GM19463 (cell line): Measurements from ENCODE around the gene MCM8.

ENCODE experiments used
- ATAC-seq: cut with Tn5 transposase; IDR thresholded peaks from one replicate; pipeline ENCODE4 v1.9.1; 2021; ENCODE audit warnings: mild to moderate bottlenecking, moderate library complexity; ENCODE audit not compliant: unreplicated experiment

MCM8 gene

DNA sequence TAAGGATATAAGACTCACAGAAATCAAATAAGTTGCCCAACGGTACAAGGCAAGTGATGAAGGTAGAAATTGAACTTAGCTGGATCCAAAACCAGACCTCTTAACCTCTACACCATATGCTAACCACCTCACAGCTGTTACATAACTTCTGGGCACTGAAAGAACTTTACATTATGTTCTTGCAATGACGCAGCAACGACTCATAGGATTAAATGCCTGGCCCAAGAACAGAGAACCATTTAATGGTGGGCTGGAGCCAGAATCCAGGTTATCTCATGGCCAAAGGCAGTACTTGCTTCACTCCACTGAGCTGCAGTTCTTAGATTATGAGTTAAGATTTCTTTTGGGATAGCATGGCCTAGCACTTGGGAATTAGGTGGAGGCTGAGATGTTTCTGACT is 4.5 kb upstream of the MCM8 start:
- no peak for ATAC-seq

DNA sequence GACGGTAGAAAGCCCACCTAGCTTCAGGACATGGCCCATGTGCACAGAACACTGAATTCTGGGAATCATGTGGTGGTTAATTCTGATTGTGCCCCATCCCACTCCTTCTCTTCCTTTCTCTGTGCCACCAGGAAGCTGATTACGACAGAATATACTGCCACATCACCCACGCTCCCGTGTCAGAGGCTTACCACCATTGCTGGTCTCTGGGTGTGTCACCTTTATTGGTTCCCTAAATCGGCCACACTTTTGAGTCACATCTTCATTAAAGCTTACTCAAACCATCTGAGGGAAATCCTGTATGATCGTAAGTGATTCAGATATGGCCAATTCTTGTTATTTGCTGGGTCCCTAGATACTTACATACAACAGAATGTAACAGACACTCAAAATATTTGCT is 3.2 kb upstream of the MCM8 start:
- ATAC-seq: no peak

GRCh38 chr20:5949943-5950270 is 545 bp upstream of the MCM8 start:
- ATAC-seq: no peak

DNA sequence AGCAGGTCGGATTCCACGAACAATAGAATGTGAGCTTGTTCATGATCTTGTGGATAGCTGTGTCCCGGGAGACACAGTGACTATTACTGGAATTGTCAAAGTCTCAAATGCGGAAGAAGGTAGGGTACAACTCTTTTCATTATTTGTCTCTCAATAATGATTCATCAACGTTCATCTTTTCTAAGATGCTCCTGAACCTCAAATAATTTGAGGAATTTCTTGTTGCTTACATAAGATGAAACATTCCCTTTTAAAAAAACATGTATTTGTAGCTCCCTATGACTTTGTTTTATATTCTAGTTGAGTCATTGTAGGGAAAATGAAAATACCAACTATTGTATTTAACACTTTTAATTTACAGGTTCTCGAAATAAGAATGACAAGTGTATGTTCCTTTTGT is 17.0 kb downstream of the MCM8 start:
- no peak for ATAC-seq

- no peak for ATAC-seq
Measured at GRCh38 chr20:5968462-5968861, 18.0 kb downstream of the MCM8 start.

DNA sequence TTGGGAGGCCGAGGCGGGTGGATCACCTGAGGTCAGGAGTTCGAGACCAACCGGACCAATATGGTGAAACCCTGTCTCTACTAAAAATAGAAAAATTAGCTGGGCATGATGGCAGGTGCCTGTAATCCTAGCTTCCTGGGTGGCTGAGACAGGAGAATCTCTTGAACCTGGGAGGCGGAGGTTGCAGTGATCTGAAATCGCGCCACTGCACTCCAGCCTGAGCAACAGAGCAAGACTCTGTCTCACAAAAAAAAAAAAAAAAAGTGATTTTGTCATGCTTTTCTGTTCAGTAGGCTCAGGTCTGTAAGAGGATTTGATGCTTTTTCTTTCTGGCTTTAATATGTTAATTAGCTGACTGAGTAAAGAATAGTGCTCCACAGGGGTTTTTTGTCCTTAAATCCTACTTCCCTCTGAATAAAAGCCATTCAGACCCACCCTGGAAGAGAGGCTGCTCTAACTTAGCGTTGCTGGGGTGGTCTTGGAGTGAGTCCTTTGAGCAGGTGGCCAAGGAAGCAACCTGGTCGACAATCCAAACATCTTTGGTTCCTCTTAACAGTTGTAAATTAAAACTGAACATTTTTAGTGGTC is 19.0 kb downstream of the MCM8 start:
- no peak for ATAC-seq

- ATAC-seq: no peak
Measured at GRCh38 chr20:5969940-5970339, 19.5 kb downstream of the MCM8 start.

DNA sequence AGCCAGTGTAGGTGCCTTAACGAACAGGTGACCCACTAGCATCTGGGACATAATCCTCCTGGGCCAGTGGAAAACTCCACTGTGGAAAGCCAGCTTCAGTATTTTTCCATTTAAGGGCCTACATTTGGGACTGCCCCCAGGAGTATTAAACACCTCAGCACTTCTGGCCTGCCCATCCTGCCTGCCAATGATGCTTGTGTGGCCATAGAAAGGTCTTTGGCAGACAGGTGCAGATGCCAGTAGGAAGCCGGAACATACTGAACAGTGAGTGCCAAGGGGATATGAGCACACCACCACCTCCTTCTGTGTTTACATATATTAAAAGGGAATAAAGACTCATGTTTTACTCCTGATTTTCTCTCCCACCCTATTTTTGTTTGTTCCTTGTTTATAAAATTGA is 19.9 kb downstream of the MCM8 start:
- ATAC-seq: no peak

DNA sequence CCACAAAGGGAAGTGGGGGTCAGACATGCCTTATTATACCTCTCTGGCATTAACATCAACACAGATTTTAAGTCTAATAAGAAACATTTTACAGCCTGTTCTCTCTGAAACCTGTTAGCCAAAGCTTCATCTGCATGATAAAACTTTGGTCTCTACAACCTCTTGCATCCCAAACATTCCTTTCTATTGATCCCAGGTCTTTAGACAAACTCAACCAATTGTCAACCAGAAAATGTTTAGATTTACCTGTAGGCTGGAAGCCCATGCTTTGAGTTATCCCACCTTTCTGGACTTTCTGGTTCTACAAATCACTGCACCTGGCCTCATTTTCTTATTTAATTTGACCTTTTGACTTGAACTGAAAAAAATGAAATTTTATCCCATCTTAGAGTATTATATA is 20.8 kb downstream of the MCM8 start:
- no peak for ATAC-seq

DNA sequence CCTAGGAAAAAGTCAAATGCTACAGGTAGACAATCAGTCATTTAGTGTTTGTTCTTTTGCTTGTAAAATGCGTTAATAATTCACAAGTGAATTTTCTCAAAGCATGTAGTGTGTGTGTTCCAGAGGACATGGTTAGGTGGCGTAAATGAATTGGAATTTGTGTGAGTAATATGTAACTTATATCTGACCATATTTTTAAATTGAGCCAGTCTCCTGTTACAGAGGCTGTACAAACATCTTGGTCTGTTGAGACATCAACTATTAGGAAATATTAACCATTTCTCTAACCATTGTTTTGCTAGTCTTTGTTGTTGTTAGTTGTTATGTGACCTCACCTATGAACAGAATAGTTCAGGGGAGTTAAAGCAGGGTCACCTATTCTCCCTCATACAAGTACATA is 22.7 kb downstream of the MCM8 start:
- no peak for ATAC-seq

- ATAC-seq: no peak
Measured at GRCh38 chr20:5973971-5974370, 23.5 kb downstream of the MCM8 start.

- ATAC-seq: no peak
Measured at GRCh38 chr20:5974531-5974930, 24.1 kb downstream of the MCM8 start.

DNA sequence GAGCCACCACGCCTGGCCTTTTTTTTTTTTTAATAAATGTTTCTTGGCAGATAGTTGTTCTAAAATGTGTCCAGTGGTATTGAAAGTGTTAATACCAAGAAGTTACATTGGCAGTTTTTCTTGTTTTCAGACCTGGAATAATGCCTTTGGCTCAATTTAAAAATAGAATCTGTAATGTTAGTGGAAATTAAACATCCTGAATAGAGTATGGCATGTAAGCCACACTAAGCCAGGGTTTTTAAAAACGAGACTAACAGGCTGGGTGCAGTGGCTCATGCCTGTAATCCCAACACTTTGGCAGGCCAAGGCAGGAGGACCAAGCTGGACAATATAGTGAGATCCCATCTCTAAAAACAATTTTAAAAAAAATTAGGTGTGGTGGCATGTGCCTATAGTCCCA is 25.3 kb downstream of the MCM8 start:
- ATAC-seq: no peak

GRCh38 chr20:5977223-5977622 is 26.8 kb downstream of the MCM8 start:
- ATAC-seq: no peak

- ATAC-seq: no peak
Measured at GRCh38 chr20:5977975-5978374, 27.5 kb downstream of the MCM8 start.

DNA sequence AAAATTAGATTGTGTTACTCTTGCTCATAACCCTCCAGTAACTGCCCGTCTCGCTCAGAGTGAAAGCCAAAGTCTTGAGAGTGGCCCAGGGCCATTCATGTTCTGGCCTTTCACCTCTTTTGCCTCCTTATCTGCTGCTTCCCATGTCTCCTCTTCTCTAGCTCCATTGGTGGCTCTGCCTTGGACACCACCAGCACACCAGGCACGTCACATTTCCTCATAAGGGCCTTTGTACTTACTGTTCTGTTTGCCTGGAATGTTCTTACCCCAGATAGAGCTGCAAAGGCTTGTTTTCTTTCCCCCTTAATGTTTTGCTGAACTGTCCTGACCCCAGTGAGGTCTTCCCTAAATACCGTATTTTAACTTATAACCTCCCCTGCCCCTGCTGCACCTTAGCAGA is 29.3 kb downstream of the MCM8 start:
- no peak for ATAC-seq

DNA sequence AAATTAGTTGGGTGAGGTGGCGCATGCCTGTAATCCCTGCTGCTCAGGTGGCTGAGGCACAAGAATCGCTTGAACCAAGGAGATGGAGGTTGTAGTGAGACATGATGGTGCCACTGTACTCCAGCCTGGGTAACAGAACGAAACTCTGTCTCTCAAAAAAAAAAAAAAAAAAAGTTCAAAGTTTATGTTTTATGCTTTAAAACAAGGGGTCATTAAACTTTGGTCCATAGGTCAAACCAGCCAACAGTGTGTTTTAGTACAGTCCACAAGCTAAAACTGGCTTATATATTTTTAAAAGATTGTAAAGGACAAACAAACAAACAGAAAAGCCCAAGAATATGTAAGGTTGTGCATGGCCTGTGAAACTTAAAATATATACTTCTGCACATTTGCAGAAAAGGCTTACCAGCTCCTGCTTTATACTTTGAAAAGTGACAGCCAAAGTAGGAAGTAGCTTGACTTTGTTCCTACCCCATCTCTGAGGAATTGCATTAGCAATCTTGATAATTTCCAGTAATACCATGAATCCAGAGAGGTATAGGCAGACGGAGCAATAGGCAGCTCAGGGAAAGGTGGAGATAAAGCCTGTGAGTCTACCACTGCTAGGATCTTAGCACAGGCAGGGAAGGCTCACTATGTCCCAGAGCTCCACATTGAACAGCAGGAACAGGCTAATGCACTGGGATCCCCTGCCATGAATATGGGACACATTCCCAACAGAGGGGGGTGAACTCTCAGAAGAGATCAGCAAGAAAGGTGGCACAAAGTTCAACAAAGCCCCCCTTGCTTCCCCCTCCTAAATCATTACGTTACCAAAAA is 30.5 kb downstream of the MCM8 start:
- no peak for ATAC-seq

GRCh38 chr20:5987383-5987782 is 36.9 kb downstream of the MCM8 start:
- no peak for ATAC-seq

DNA sequence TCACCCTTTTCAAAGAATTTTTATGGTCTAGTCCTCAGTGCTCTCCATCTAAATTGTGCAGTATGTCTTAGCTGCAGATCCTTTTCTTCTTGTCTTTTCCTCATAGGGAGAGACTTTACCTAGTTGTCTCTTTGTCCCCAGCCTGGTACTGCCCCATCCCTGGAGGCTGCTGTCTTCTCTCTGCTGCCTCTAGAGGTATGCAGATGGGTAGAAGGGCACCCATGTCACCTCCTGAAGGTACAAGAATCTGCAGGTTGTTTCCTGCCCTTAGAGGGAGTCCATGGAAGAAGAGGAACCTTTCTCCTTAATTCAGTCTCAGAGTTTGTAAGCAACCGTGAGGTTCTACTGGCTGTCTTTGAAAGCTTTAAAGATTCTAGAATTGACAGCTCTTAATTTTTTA is 39.1 kb downstream of the MCM8 start:
- no peak for ATAC-seq

DNA sequence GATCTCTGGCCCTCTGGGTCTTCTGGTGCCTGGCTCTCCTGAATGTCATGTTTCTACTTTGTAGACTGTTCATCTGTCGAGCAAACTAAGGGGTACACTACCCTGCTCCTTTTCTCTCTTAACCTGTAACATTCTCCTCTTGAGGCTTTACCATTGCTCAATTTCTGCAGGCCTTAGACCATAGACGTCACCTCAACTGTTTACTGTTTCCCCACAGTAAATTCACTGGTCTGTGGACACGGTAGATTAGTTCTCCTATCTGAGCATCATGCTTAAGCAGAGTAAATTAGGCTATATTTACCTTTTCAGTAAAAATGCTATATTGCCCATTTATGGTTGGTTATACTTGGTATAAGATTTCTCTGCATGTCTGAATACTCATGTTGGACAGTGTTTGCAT is 40.5 kb downstream of the MCM8 start:
- no peak for ATAC-seq

GRCh38 chr20:5991623-5992441 is 41.4 kb downstream of the MCM8 start:
- ATAC-seq: no peak

DNA sequence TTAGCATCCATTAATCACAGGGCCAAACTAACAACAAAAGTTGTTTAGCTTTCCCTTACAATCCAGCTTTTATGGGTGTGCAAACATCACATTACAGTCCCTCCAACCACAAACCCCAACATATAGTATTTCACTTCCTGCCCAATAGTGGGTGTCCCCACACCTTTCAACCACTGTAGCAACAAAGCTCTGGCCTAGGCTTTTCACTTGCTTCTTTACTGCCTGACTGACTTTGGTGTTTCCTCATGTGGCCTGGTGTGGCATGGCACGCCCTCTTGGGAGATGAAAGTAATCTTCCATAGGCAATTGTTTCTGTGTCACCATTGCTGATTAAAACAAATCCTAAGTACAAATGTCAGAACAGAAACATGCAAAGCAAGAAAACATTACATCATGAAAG is 46.3 kb downstream of the MCM8 start:
- peak; percentile 96 for ATAC-seq
